Colonic mucosa (tissue), 4 donors: Measurements from ENCODE around the gene CIB4. TPM values are rescaled to one million over a fixed set of nuclear protein-coding genes. Genes with fewer than 3 reads are reported as not detected.

ENCODE experiments used
- DNase-seq: peaks from one replicate; pipeline ENCODE4 v3.0.0-alpha.2; 2020
- H3K27ac ChIP-seq: fragments of 200-600 bp; one replicate; pipeline ENCODE4 v1.8.0; 2021
- H3K27me3 ChIP-seq: fragments of 200-600 bp; one replicate; pipeline ENCODE4 v1.8.0; 2021
- H3K36me3 ChIP-seq: fragments of 200-600 bp; one replicate; pipeline ENCODE4 v1.8.0; 2021
- H3K4me1 ChIP-seq: fragments of 200-600 bp; one replicate; pipeline ENCODE4 v1.8.0; 2021; ENCODE audit warnings: mild to moderate bottlenecking
- H3K4me3 ChIP-seq: fragments of 200-600 bp; one replicate; pipeline ENCODE4 v1.8.0; 2021
- H3K9ac ChIP-seq, 2 donors: one replicate each; pipeline ENCODE4 v1.7.0; 2013; ENCODE audit warnings: control low read depth in 2 of 2, low read depth in 2 of 2, low read length in 2 of 2
- H3K9me3 ChIP-seq: fragments of 200-600 bp; one replicate; pipeline ENCODE4 v1.8.0; 2021
- intact Hi-C: fragments of 100-400 bp; cut with DNase I; formaldehyde crosslinking; loops from one replicate; pipeline ENCODE4 v1.14.1; 2022
- total RNA-seq, 2 donors: library from RNA; stranded (reverse); fragmentation: NEBNext Ultra II Directional in 1 of 2; extraction: Animal tissue kit (Norgen Biotek cat#: 25700) in 1 of 2; gene quantifications; one replicate each; pipeline ENCODE4 v1.2.1, GENCODE V29; 2021
- TF ChIP-seq, protein P1 (sequence below): fragments of 200-600 bp; IDR thresholded peaks from one replicate; pipeline ENCODE4 v1.8.0; 2022; ENCODE audit warnings: antibody characterized with exemption, mild to moderate bottlenecking
- donor health status: healthy.
- donor health status: DM: no; HTN: no; CAD: no.
- donor health status: DM: no; HTN: no; CAD: no.

The CIB4 gene
- total RNA-seq, 2 donors from 2014 or later: not detected

DNA sequence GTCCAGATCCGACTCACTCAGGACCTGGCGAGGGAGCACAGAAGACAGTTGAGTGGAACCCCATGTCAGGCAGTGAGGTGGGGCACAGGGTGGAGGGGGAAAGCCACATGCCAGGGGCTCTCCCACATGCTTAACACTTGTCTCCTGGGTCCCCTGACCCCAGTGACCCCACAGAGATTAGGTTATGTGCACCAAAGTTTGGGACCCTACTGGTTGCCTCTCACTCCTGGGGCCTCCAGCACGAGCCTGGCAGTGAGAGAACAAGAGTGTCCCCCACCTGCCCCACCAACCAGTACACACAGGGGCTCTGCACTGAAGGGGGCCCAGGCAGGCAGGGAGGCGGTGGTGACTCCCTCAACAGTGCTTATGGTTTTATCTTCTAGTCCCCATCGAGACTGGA lies 58.3 kb downstream of the CIB4 start:
- H3K27me3 ChIP-seq: no peaks in the 10 kb centered on the region
- TF ChIP-seq, protein P1, sequence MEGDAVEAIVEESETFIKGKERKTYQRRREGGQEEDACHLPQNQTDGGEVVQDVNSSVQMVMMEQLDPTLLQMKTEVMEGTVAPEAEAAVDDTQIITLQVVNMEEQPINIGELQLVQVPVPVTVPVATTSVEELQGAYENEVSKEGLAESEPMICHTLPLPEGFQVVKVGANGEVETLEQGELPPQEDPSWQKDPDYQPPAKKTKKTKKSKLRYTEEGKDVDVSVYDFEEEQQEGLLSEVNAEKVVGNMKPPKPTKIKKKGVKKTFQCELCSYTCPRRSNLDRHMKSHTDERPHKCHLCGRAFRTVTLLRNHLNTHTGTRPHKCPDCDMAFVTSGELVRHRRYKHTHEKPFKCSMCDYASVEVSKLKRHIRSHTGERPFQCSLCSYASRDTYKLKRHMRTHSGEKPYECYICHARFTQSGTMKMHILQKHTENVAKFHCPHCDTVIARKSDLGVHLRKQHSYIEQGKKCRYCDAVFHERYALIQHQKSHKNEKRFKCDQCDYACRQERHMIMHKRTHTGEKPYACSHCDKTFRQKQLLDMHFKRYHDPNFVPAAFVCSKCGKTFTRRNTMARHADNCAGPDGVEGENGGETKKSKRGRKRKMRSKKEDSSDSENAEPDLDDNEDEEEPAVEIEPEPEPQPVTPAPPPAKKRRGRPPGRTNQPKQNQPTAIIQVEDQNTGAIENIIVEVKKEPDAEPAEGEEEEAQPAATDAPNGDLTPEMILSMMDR: no peak
- H3K4me3 ChIP-seq: no peak overlapping the region
- H3K9me3 ChIP-seq: no peaks in the 10 kb centered on the region
- H3K27ac ChIP-seq: no peak overlapping the region
- intact Hi-C loops: no loop called here
- no peak for DNase-seq
- no peaks in the 10 kb centered on the region for H3K36me3 ChIP-seq
- H3K4me1 ChIP-seq: no peaks in the 10 kb centered on the region
- H3K9ac ChIP-seq: no peak overlapping the region

DNA sequence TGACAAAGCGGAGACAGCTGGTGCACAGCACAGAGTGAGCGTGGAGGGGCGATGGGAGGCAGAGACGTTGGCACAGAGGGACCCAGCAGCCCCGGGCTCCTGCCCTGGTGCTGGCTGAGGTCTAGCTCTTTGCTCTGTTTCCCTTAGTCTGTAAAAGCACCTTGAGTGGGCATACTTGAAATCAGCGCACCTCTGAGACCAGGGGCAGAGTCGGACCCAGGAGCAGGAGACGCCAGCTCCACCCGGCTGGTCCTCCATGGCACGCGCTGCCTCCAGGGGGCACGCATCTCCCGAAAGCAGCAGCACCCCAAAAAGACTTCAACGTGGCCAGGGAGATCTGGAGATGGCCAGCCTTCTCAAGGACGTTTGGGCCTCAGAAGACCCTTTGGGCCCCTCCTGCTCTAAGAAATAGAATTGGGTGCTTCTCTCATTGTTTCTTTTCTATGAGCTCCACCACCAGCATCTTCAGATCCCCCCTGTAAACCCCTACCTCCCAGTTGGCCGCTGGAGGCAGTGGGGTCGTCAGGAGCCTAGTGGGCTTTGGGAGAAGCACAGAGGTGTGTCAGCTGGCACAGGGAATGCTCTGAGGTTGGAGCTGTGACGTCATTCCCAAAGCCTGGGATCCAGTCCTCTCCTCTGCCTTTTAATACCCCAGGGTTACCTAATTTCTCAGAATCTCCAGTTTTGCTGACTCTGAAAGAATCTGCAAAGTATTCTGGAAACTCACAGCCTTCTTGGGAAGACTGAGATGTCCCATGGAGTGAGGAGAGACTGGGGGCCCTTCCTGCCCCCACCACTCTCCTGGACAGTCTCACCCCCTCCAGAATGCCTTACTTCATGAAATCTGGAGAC lies 58.9 kb downstream of the CIB4 start:
- intact Hi-C loops: no loop called here
- TF ChIP-seq, protein P1: no peak
- H3K27ac ChIP-seq: no peak overlapping the region
- H3K36me3 ChIP-seq: no peaks in the 10 kb centered on the region
- H3K4me1 ChIP-seq: no peaks in the 10 kb centered on the region
- no peaks in the 10 kb centered on the region for H3K27me3 ChIP-seq
- DNase-seq: no peak
- no peak overlapping the region for H3K4me3 ChIP-seq
- H3K9ac ChIP-seq: no peak overlapping the region
- no peaks in the 10 kb centered on the region for H3K9me3 ChIP-seq

DNA sequence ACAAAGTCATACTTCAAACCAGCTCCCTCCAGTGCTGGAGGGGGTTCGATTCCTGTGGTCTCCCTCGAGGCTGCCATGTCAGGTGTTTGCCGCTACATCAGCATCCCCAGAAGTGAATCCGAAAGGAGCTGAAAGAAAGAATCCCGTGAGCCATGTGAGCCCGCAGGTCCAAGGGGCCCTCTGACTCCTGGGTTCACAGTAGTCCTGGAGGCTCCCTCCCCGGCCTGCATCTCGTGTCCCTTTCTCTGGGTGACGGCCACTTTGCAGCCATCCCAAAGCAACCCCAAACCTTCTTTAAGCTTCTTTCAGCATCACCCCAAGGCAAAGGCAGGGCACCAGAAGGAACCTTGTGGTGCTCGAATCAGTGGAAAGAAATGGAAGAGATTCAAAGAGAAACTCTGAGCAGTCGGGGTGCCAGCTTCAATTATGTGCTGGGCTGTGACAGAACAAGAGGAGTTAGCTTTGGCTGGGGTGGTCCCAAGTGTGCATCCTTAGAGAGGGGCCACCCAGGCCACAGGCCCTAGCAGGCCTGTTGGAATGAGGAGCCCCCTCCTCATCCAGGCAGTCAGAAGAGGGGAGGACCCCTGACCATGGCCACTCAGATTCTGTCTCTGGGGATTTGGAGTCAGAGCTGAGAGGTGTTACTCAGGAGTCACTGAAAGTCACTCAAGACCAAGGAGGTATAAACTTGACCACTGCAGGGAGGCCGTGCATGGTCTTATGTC lies 59.7 kb downstream of the CIB4 start:
- TF ChIP-seq, protein P1: no peak
- no peak for DNase-seq
- H3K27me3 ChIP-seq: no peaks in the 10 kb centered on the region

DNA sequence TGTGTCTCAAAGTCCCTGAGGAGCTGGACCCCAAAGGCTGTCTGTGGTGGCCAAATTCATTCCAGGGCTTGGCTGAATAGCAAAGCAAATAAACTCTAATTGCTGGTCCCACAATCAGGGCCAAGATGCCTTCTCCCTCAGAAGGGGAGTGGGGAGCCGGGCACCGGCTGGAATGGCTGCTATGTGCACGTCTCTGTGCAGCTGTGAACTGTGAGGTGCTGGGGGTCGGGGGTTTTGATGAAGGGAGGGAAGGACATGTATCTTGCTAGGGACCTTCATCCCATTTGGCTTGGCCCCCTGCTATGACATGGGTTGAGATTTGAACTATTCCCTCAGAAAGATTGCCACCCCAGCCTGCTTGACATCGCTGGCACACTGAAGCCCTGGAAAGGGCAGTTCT lies 60.4 kb downstream of the CIB4 start:
- Histone ChIP-seq H3K4me3 (no peak overlapping the region), H3K27me3 (no peaks in the 10 kb centered on the region), H3K27ac (no peak overlapping the region), H3K36me3 (no peaks in the 10 kb centered on the region), H3K9ac (no peak overlapping the region), H3K9me3 (no peaks in the 10 kb centered on the region), H3K4me1 (no peaks in the 10 kb centered on the region)
- TF ChIP-seq, protein P1: no peak
- intact Hi-C loops: no loop called here
- DNase-seq: no peak

More for the DNA sequence above, 59.7 kb downstream of the CIB4 start:
- H3K9ac ChIP-seq: no peak overlapping the region
- no peak overlapping the region for H3K27ac ChIP-seq
- intact Hi-C loops: no loop called here
- H3K4me1 ChIP-seq: no peaks in the 10 kb centered on the region
- no peaks in the 10 kb centered on the region for H3K36me3 ChIP-seq
- H3K9me3 ChIP-seq: no peaks in the 10 kb centered on the region
- H3K4me3 ChIP-seq: no peak overlapping the region

DNA sequence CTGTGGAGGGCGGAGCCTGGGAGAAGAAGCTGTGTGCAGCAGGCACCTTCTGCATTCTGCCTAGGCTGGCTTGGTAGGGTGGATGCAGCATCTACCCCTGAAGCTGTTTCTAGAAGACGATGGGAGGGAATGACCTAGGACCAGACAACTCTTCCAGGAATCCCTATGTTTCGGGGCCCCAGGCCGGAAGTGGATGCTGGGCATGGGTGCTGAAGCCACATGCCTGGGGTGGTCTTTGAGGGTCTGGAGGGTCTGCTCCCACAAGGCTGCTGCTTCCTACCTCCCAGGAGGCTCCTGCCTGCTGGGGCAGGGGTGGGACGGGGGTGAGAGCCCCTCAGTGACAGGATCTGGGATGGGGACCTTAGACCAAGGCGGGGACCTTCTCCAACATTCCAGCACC lies 61.0 kb downstream of the CIB4 start:
- intact Hi-C loops: no loop called here

More for the DNA sequence above, 61.0 kb downstream of the CIB4 start:
- DNase-seq: no peak
- Histone ChIP-seq H3K4me1 (no peaks in the 10 kb centered on the region), H3K4me3 (no peak overlapping the region), H3K9me3 (no peaks in the 10 kb centered on the region), H3K9ac (no peak overlapping the region), H3K27me3 (no peaks in the 10 kb centered on the region), H3K27ac (no peak overlapping the region), H3K36me3 (no peaks in the 10 kb centered on the region)
- TF ChIP-seq, protein P1: no peak
